Measurements from ENCODE around the gene TMOD3.

GRCh38 chr15:51816611-51817010 is 12.8 kb upstream of the TMOD3 start:
- TF ChIP-seq EZH2 (IDR thresholded peaks at IDR 0.05; ENCODE audit: borderline replicate concordance, low read depth, low read length, severe bottlenecking) (no peak), CTCF (IDR thresholded peaks at IDR 0.05; ENCODE audit: extremely low read depth in 1 of 2, insufficient read depth in 1 of 2, low read depth in 1 of 2, low read length in 2 of 2) (no peak), POLR2A (IDR thresholded peaks at IDR 0.05; ENCODE audit: low read depth, low read length) (no peak), MAX (IDR thresholded peaks at IDR 0.05; ENCODE audit: insufficient read depth, insufficient read length) (no peak), POLR2AphosphoS5 (IDR thresholded peaks at IDR 0.05; ENCODE audit: insufficient read depth, low read depth, low read length) (no peak)
